Right lobe of liver (tissue), 6 donors: ENCODE data around the gene C9. TPM values are rescaled to one million over a fixed set of nuclear protein-coding genes. Genes with fewer than 3 reads are reported as not detected.

Experiments
- ATAC-seq, 4 donors: fragments of 200-7000 bp; cut with Tn5 transposase; one replicate each; pipeline ENCODE4 v1.9.1; 2020; ENCODE audit warnings: mild to moderate bottlenecking in 4 of 4, moderate library complexity in 4 of 4
- DNase-seq, 3 donors: peaks; one replicate each; pipeline ENCODE4 v3.0.0-alpha.2; 2020
- H3K27ac ChIP-seq, 3 donors: fragments of 200-600 bp; one replicate each; pipeline ENCODE4 v1.8.0; 2022
- H3K27me3 ChIP-seq, 2 donors: fragments of 200-600 bp; one replicate each; pipeline ENCODE4 v1.8.0; 2022
- H3K36me3 ChIP-seq, 4 donors: fragments of 200-600 bp; sonication (generic) in 1 of 4; one replicate each; pipeline versions ENCODE4 v1.5.1 to v1.8.0; 2017 to 2022; ENCODE audit warnings: control low read depth in 1 of 4
- H3K4me1 ChIP-seq, 4 donors: fragments of 200-600 bp; sonication (generic) in 1 of 4; one replicate each; pipeline versions ENCODE4 v1.5.1 to v1.8.0; 2017 to 2022; ENCODE audit warnings: control low read depth in 1 of 4
- H3K4me3 ChIP-seq, 3 donors: fragments of 200-600 bp; one replicate each; pipeline ENCODE4 v1.8.0; 2022
- H3K9me3 ChIP-seq, 4 donors: fragments of 200-600 bp; sonication (generic) in 1 of 4; one replicate each; pipeline versions ENCODE4 v1.5.1 to v1.8.0; 2017 to 2022; ENCODE audit warnings: control low read depth in 1 of 4
- POLR2A ChIP-seq: fragments of 450-650 bp; IDR thresholded peaks from one replicate; pipeline ENCODE4 v1.6.1; 2017; ENCODE audit warnings: antibody characterized with exemption, mild to moderate bottlenecking
- WGBS: methylation state at CpG from one replicate; pipeline ENCODE4 v1.1.6; 2018; ENCODE audit warnings: low coverage, low lambda C conversion rate; ENCODE audit not compliant: insufficient coverage; ENCODE audit errors: missing lambda C conversion rate; 5-methylcytosine and 5-hydroxymethylcytosine counted together
- intact Hi-C, 2 donors: fragments of 100-400 bp; cut with DNase I; formaldehyde crosslinking; loops; one replicate each; pipeline versions ENCODE4 v1.11.2 to v1.14.1; 2022
- total RNA-seq, 6 experiments: library from RNA; depleted of rRNA in 2 of 6; stranded (reverse); fragments of >200 nt in 2 of 6; fragmentation: NEBNext Ultra II Directional in 3 of 6; extraction: Animal tissue kit (Norgen Biotek cat#: 25700) in 3 of 6; gene quantifications; one replicate each; pipeline versions ENCODE4 v1.1.0 to v1.2.4, GENCODE V29; 2016 to 2023
- TF ChIP-seq, protein P1 (sequence below), 4 donors: fragments of 200-600 bp in 3 of 4; fragments of 450-650 bp in 1 of 4; IDR thresholded peaks; one replicate each; pipeline versions ENCODE4 v1.5.1 to v1.8.0; 2016 to 2022; ENCODE audit warnings: antibody characterized with exemption in 4 of 4, mild to moderate bottlenecking in 2 of 4
- donor health status: DM: no; HTN: yes; CAD: no.
- donor health status: DM: no; HTN: no; CAD: no.
- donor health status: DM: no; HTN: no; CAD: no.
- donor health status: DM: no; HTN: yes; CAD: no.
- donor health status: DM: no; HTN: yes; CAD: no.

The C9 gene
- total RNA-seq, 6 experiments from 2014 or later, result 926 to 1,698 (median 1,449) TPM

- ATAC-seq (no peak), DNase-seq (no peak)
- WGBS, result 19% methylated on average over 3 of the region's 3 CpGs
- peaks cover 0 to 2% (median 0%) of the 10 kb centered on the region in 4 donors for H3K36me3 ChIP-seq
- H3K27me3 ChIP-seq, result no peaks in the 10 kb centered on the region
- peak overlapping the region in 1 of 3 donors; percentile 27 for H3K4me3 ChIP-seq
- H3K4me1 ChIP-seq, result peaks cover 0 to 62% (median 19%) of the 10 kb centered on the region in 4 donors
- TF ChIP-seq, protein P1, sequence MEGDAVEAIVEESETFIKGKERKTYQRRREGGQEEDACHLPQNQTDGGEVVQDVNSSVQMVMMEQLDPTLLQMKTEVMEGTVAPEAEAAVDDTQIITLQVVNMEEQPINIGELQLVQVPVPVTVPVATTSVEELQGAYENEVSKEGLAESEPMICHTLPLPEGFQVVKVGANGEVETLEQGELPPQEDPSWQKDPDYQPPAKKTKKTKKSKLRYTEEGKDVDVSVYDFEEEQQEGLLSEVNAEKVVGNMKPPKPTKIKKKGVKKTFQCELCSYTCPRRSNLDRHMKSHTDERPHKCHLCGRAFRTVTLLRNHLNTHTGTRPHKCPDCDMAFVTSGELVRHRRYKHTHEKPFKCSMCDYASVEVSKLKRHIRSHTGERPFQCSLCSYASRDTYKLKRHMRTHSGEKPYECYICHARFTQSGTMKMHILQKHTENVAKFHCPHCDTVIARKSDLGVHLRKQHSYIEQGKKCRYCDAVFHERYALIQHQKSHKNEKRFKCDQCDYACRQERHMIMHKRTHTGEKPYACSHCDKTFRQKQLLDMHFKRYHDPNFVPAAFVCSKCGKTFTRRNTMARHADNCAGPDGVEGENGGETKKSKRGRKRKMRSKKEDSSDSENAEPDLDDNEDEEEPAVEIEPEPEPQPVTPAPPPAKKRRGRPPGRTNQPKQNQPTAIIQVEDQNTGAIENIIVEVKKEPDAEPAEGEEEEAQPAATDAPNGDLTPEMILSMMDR (IDR thresholded peaks at IDR 0.05), result no peak
- TF ChIP-seq POLR2A, result no peak
- peak overlapping the region; percentile 69 to 78 (median 73) for H3K27ac ChIP-seq
- intact Hi-C loops, result no loop called here
- no peaks in the 10 kb centered on the region for H3K9me3 ChIP-seq
These were observed 7.0 kb upstream of the C9 start for GRCh38 chr5:39371367-39371635.

- WGBS, result 31% methylated on average over 10 of the region's 10 CpGs
- ATAC-seq, result peak; percentile 53 to 79 (median 76)
- H3K27me3 ChIP-seq, result no peaks in the 10 kb centered on the region
- H3K27ac ChIP-seq, result peak overlapping the region; percentile 69 to 78 (median 73)
- intact Hi-C loops, result no loop called here
- peak overlapping the region; percentile 6 to 28 (median 12) for H3K4me3 ChIP-seq
- H3K9me3 ChIP-seq, result no peaks in the 10 kb centered on the region
- H3K4me1 ChIP-seq, result peaks cover 0 to 62% (median 19%) of the 10 kb centered on the region in 4 donors
- DNase-seq, result peak; percentile 60 to 84 (median 64)
- TF ChIP-seq, protein P1 (IDR thresholded peaks at IDR 0.05), result no peak
- TF ChIP-seq POLR2A, result peak; percentile 47
- H3K36me3 ChIP-seq, result peaks cover 0 to 2% (median 0%) of the 10 kb centered on the region in 4 donors
These were observed 6.5 kb upstream of the C9 start for GRCh38 chr5:39370555-39371366.

- WGBS, result 23% methylated on average over 5 of the region's 5 CpGs
- Histone ChIP-seq H3K27me3 (no peaks in the 10 kb centered on the region), H3K36me3 (peaks cover 0 to 2% (median 0%) of the 10 kb centered on the region in 4 donors), H3K4me3 (peak overlapping the region in 1 of 3 donors; percentile 17), H3K9me3 (no peaks in the 10 kb centered on the region), H3K4me1 (peaks cover 0 to 64% (median 15%) of the 10 kb centered on the region in 4 donors), H3K27ac (peak overlapping the region; percentile 69 to 78 (median 73))
- TF ChIP-seq, protein P1 (IDR thresholded peaks at IDR 0.05), result no peak
- no peak for TF ChIP-seq POLR2A
- ATAC-seq (peak; percentile 51 to 81 (median 64)), DNase-seq (peak in 2 of 3 donors; percentile 66 to 77)
- intact Hi-C loops, result no loop called here
These were observed 5.0 kb upstream of the C9 start for GRCh38 chr5:39369123-39369815.

DNA sequence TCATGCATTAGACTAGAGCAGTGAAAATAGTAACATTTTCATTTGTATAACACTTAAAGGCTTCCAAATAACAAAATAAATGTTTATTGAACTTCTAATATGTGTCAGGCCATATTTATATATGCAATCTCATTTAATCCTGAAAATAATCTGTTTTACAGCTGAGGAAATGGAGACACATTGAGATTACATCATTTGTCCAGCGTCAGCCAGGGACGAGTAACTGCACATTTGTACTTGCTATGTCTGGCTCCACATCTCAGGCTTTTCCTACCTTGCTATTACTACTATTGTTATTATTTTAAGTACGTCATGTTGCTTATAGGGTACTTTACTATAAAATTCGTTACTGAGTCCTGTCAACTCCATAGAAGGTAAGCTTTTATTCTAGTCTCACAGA is 3.8 kb upstream of the C9 start:
- H3K27ac ChIP-seq, result peak overlapping the region; percentile 41 to 73 (median 62)
- intact Hi-C loops, result no loop called here

More for the DNA sequence above, 3.8 kb upstream of the C9 start:
- DNase-seq, result no peak
- Histone ChIP-seq H3K4me3 (peak overlapping the region in 1 of 3 donors; percentile 17), H3K36me3 (no peaks in the 10 kb centered on the region), H3K4me1 (peaks cover 0 to 53% (median 11%) of the 10 kb centered on the region in 4 donors), H3K27me3 (no peaks in the 10 kb centered on the region), H3K9me3 (no peaks in the 10 kb centered on the region)
- 35% methylated on average over 4 of the region's 4 CpGs for WGBS
- peak; percentile 18 for TF ChIP-seq POLR2A
- TF ChIP-seq, protein P1 (IDR thresholded peaks at IDR 0.05), result no peak
- no peak for ATAC-seq
